Measurements from ENCODE around the gene SUN1.

Gene SUN1

GRCh38 chr7:805261-805660 lies 27.0 kb upstream of the SUN1 start:
- DNase-seq (ENCODE audit: low read depth in 2 of 2): no peak

GRCh38 chr7:815284-816216 lies 16.7 kb upstream of the SUN1 start:
- peak in 1 of 2 donors; percentile 9 for DNase-seq (ENCODE audit: low read depth in 2 of 2)

GRCh38 chr7:816300-816750 lies 16.0 kb upstream of the SUN1 start:
- DNase-seq (ENCODE audit: low read depth in 2 of 2): peak; percentile 93

- peak in 1 of 2 donors; percentile 42 for DNase-seq (ENCODE audit: low read depth in 2 of 2)
These were observed 15.3 kb upstream of the SUN1 start for GRCh38 chr7:816751-817671.

- no peak for DNase-seq (ENCODE audit: low read depth in 2 of 2)
These were observed 14.1 kb upstream of the SUN1 start for GRCh38 chr7:818031-818699.

- no peak for DNase-seq (ENCODE audit: low read depth in 2 of 2)
These were observed 11.9 kb upstream of the SUN1 start for GRCh38 chr7:820341-820740.

GRCh38 chr7:821688-822087 lies 10.6 kb upstream of the SUN1 start:
- no peak for DNase-seq (ENCODE audit: low read depth in 2 of 2)

- no peak for DNase-seq (ENCODE audit: low read depth in 2 of 2)
These were observed 9.5 kb upstream of the SUN1 start for GRCh38 chr7:822692-823276.

GRCh38 chr7:823649-824048 lies 8.6 kb upstream of the SUN1 start:
- no peak for DNase-seq (ENCODE audit: low read depth in 2 of 2)

GRCh38 chr7:824081-824480 lies 8.2 kb upstream of the SUN1 start:
- no peak for DNase-seq (ENCODE audit: low read depth in 2 of 2)

- DNase-seq (ENCODE audit: low read depth in 2 of 2): no peak
These were observed 7.6 kb upstream of the SUN1 start for GRCh38 chr7:824664-825063.

- DNase-seq (ENCODE audit: low read depth in 2 of 2): no peak
These were observed 6.9 kb upstream of the SUN1 start for GRCh38 chr7:825386-825785.

GRCh38 chr7:826230-826917 lies 5.9 kb upstream of the SUN1 start:
- no peak for DNase-seq (ENCODE audit: low read depth in 2 of 2)

GRCh38 chr7:828793-829561 lies 3.3 kb upstream of the SUN1 start:
- DNase-seq (ENCODE audit: low read depth in 2 of 2): no peak

- DNase-seq (ENCODE audit: low read depth in 2 of 2): no peak
These were observed 2.2 kb upstream of the SUN1 start for GRCh38 chr7:830069-830468.

GRCh38 chr7:831596-832166 lies 595 bp upstream of the SUN1 start:
- DNase-seq (ENCODE audit: low read depth in 2 of 2): no peak

GRCh38 chr7:832968-833424 lies 720 bp downstream of the SUN1 start:
- DNase-seq (ENCODE audit: low read depth in 2 of 2): no peak

GRCh38 chr7:833601-834258 lies 1.5 kb downstream of the SUN1 start:
- DNase-seq (ENCODE audit: low read depth in 2 of 2): no peak

- DNase-seq (ENCODE audit: low read depth in 2 of 2): no peak
These were observed 2.0 kb downstream of the SUN1 start for GRCh38 chr7:834277-834676.
